K562 (cell line): ENCODE measurements around the gene FCGR2B. TPM values are rescaled to one million over a fixed set of nuclear protein-coding genes. Genes with fewer than 3 reads are reported as not detected.
"Not testable (repeated sequence)": the region's sequence is repeated elsewhere in the genome, so short reads cannot be mapped to it uniquely, and the experiment has no call there.

ENCODE experiments used
- ATAC-seq: fragments of 200-7000 bp; cut with Tn5 transposase; 3 replicates; pipeline ENCODE4 v1.9.1; 2020; ENCODE audit warnings: moderate library complexity
- BruUV-seq: library from RNA; stranded (reverse); fragments of 400-500 nt; replicated peaks from 2 replicates; lab custom pipeline; 2021; lab: Mats Ljungman, UMichigan
- CTCF ChIA-PET: fragments of 300-600 bp; formaldehyde crosslinking; extraction: SDS; loops from one replicate; lab custom pipeline; 2021; ENCODE audit warnings: low intra/inter-chr PET ratio; lab: Yijun Ruan, JAX
- POLR2A ChIA-PET: fragments of 300-600, 350-650 bp; sonication (Branson Sonifier 250); formaldehyde crosslinking; extraction: SDS; loops from one replicate; lab custom pipeline; 2021; ENCODE audit warnings: antibody characterized with exemption, inconsistent platforms; lab: Yijun Ruan, JAX
- DNase-seq, 4 experiments: peaks; one replicate each; pipeline versions ENCODE4 v3.0.0 to v3.0.0-alpha.2; 2011 to 2018; ENCODE audit warnings: low spot score in 3 of 4, mixed read lengths in 3 of 4; ENCODE audit errors: extremely low read depth in 1 of 4
- FAIRE-seq: peaks from 2 replicates; lab custom pipeline; 2011; peaks lifted over from hg19 to GRCh38; lab: Jason Lieb, UNC
- H2AFZ ChIP-seq: 2 replicates; pipeline ENCODE4 v1.6.0; 2011; ENCODE audit warnings: low read depth, low read length, control low read depth, inconsistent platforms
- H3K27ac ChIP-seq: fragments of 200-600 bp; 3 replicates; pipeline ENCODE4 v1.8.0; 2011; ENCODE audit warnings: low read depth, mild to moderate bottlenecking, control low read depth, inconsistent platforms, low read length, moderate library complexity, mixed read lengths; ENCODE audit errors: extremely low read depth
- H3K27me3 ChIP-seq, 2 experiments: fragments of 300-600 bp in 1 of 2; 2 replicates in 1 of 2; 3 replicates in 1 of 2; pipeline versions ENCODE4 v1.6.0 to v1.8.0; 2011; ENCODE audit warnings: inconsistent platforms in 2 of 2, low read length in 2 of 2, mild to moderate bottlenecking in 1 of 2, mixed read lengths in 1 of 2, moderate library complexity in 1 of 2; ENCODE audit not compliant: control insufficient read depth in 2 of 2, insufficient read depth in 2 of 2
- H3K36me3 ChIP-seq: fragments of 300-600 bp; 3 replicates; pipeline ENCODE4 v1.8.0; 2011; ENCODE audit warnings: mild to moderate bottlenecking, low read length, inconsistent platforms; ENCODE audit not compliant: control insufficient read depth, insufficient read depth
- H3K4me1 ChIP-seq, 2 experiments: fragments of 200-600 bp in 1 of 2; replicated peaks in 1 of 2; 2 replicates in 1 of 2; 3 replicates in 1 of 2; pipeline versions ENCODE4 v1.5.1 to v1.8.0; 2011; ENCODE audit warnings: inconsistent platforms in 2 of 2, low read length in 2 of 2, mild to moderate bottlenecking in 1 of 2, mixed read lengths in 1 of 2, moderate library complexity in 1 of 2; ENCODE audit not compliant: control insufficient read depth in 2 of 2, insufficient read depth in 2 of 2
- H3K4me2 ChIP-seq: 2 replicates; pipeline ENCODE4 v1.6.1; 2011; ENCODE audit warnings: low read length, control low read depth, inconsistent platforms, mixed read lengths; ENCODE audit not compliant: insufficient read depth
- H3K4me3 ChIP-seq: fragments of 200-600 bp; sonication (generic), shearing (Covaris generic); 2 replicates; pipeline ENCODE4 v1.5.1; 2016; ENCODE audit warnings: control low read depth, inconsistent platforms
- H3K79me2 ChIP-seq: fragments of 200-600 bp; 3 replicates; pipeline ENCODE4 v1.8.0; 2011; ENCODE audit warnings: low read length, inconsistent platforms; ENCODE audit not compliant: control insufficient read depth, insufficient read depth
- H3K9ac ChIP-seq, 2 experiments: 2 replicates each; pipeline versions ENCODE4 v1.6.0 to v1.6.1; 2011; ENCODE audit warnings: low read depth in 2 of 2, low read length in 2 of 2, control low read depth in 1 of 2, inconsistent platforms in 1 of 2, mild to moderate bottlenecking in 1 of 2, mixed read lengths in 1 of 2; ENCODE audit not compliant: insufficient read depth in 1 of 2
- H3K9me1 ChIP-seq: one replicate; pipeline ENCODE4 v1.6.0; 2011; ENCODE audit warnings: inconsistent platforms, mild to moderate bottlenecking, low read length, moderate library complexity; ENCODE audit not compliant: control insufficient read depth, insufficient read depth
- H3K9me3 ChIP-seq: replicated peaks from 2 replicates; pipeline ENCODE4 v1.5.1; 2011; ENCODE audit warnings: low read depth, low read length, inconsistent platforms; ENCODE audit not compliant: control insufficient read depth, insufficient read depth
- H4K20me1 ChIP-seq: replicated peaks from 2 replicates; pipeline ENCODE4 v1.6.1; 2011; ENCODE audit warnings: low read length, inconsistent platforms, mixed read lengths; ENCODE audit not compliant: control insufficient read depth, insufficient read depth
- ARID1B ChIP-seq: fragments of 450-650 bp; IDR thresholded peaks from 2 replicates; pipeline ENCODE4 v1.6.1; 2016; ENCODE audit warnings: antibody characterized with exemption, mild to moderate bottlenecking, inconsistent platforms
- EP400 ChIP-seq: fragments of 450-650 bp; IDR thresholded peaks from 2 replicates; pipeline ENCODE4 v1.6.1; 2017; ENCODE audit warnings: antibody characterized with exemption, mild to moderate bottlenecking, moderate library complexity
- ETV1 ChIP-seq: fragments of 450-650 bp; conservative IDR thresholded peaks from 2 replicates; pipeline ENCODE4 v1.6.1; 2016; ENCODE audit warnings: missing genetic modification characterization, control low read depth, low read depth, missing compliant biosample characterization
- SMARCE1 ChIP-seq: fragments of 450-650 bp; IDR thresholded peaks from 2 replicates; pipeline ENCODE4 v1.7.1; 2016; ENCODE audit warnings: mild to moderate bottlenecking
- SMC3 ChIP-seq: conservative IDR thresholded peaks from 2 replicates; pipeline ENCODE4 v1.6.1; 2011; ENCODE audit warnings: low read depth, low read length, improper control_type of control experiment; ENCODE audit not compliant: insufficient read depth
- ZNF143 ChIP-seq: sonication (generic); formaldehyde crosslinking; IDR thresholded peaks from 2 replicates; pipeline ENCODE4 v1.9.0; 2022; ENCODE audit warnings: mild to moderate bottlenecking, missing genetic modification reagents
- WGBS: fragments of 100-300 bp; shearing (Covaris generic); methylation state at CpG from one replicate; pipeline ENCODE4 v1.1.6; 2016; ENCODE audit warnings: low coverage, mixed read lengths; ENCODE audit not compliant: insufficient coverage; ENCODE audit errors: missing lambda C conversion rate; 5-methylcytosine and 5-hydroxymethylcytosine counted together
- in situ Hi-C: fragments of 300-500 bp; cut with MboI; formaldehyde crosslinking; loops from 4 replicates; pipeline ENCODE4 v1.15.0; 2018; ENCODE audit warnings: inconsistent platforms, mixed read lengths
- intact Hi-C: fragments of 100-400 bp; cut with micrococcal nuclease; formaldehyde crosslinking; loops from 2 replicates; pipeline ENCODE4 v1.14.2; 2022
- polyA plus RNA-seq, 8 experiments: library from polyadenylated mRNA; depleted of rRNA in 4 of 8; stranded (reverse) in 5 of 8; unstranded in 3 of 8; fragments of >200 nt; fragmentation: Nextera tagmentation in 2 of 8; fragmentation: Illumina TruSeq in 1 of 8; extraction: Ambion mirVana in 2 of 8; extraction: Trizol in 1 of 8; gene quantifications; 2 replicates each; pipeline versions ENCODE4 v1.2.1 to v1.2.3, GENCODE V29; 2011 to 2014; ENCODE audit warnings: inconsistent platforms in 1 of 8, missing spikeins in 1 of 8
- total RNA-seq, 7 experiments: library from RNA; depleted of rRNA in 6 of 7; stranded (reverse); fragments of >200 nt in 6 of 7; fragmentation: Illumina TruSeq in 2 of 7; extraction: Trizol in 2 of 7; gene quantifications; 2 replicates each; pipeline versions ENCODE4 v1.2.1 to v1.2.3, GENCODE V29; 2011 to 2021; ENCODE audit warnings: low replicate concordance in 1 of 7
- TF ChIP-seq, protein P1 (sequence below), 2 experiments: fragments of 450-650 bp; IDR thresholded peaks; 2 replicates each; pipeline ENCODE4 v1.6.1; 2018; ENCODE audit warnings: mild to moderate bottlenecking in 2 of 2, low read depth in 1 of 2; ENCODE audit not compliant: partially characterized antibody in 2 of 2
- TF ChIP-seq, protein P2 (sequence below): fragments of 450-650 bp; formaldehyde crosslinking; IDR thresholded peaks from 2 replicates; pipeline ENCODE4 v1.4.0; 2020; ENCODE audit warnings: mild to moderate bottlenecking, moderate library complexity
- TF ChIP-seq, protein P3 (sequence below): fragments of 250-450 bp; sonication (Bioruptor Pico); IDR thresholded peaks from 2 replicates; pipeline ENCODE4 v1.8.0; 2022; ENCODE audit warnings: inconsistent platforms
- TF ChIP-seq, protein P4 (sequence below), 2 experiments: fragments of 450-650 bp in 1 of 2; sonication (generic) in 1 of 2; formaldehyde crosslinking in 1 of 2; IDR thresholded peaks in 1 of 2; conservative IDR thresholded peaks in 1 of 2; 2 replicates each; pipeline versions ENCODE4 v1.6.1 to v1.8.1; 2016 to 2023; ENCODE audit warnings: mild to moderate bottlenecking in 2 of 2, moderate library complexity in 2 of 2, inconsistent platforms in 1 of 2, missing genetic modification reagents in 1 of 2

FCGR2B gene
- total and polyA plus RNA-seq, 9 of the 15 experiments (the other 6 are each of a cell fraction or from before 2014, with no cell fraction given), result 1.7 to 8.9 (median 3.9) TPM

- in situ Hi-C loops, result loop anchor here (5.0 kb wide), 1 partner anchor 95 kb away; no protein-coding TSS in a partner anchor
- peak; percentile 65 for FAIRE-seq
- TF ChIP-seq, protein P1, sequence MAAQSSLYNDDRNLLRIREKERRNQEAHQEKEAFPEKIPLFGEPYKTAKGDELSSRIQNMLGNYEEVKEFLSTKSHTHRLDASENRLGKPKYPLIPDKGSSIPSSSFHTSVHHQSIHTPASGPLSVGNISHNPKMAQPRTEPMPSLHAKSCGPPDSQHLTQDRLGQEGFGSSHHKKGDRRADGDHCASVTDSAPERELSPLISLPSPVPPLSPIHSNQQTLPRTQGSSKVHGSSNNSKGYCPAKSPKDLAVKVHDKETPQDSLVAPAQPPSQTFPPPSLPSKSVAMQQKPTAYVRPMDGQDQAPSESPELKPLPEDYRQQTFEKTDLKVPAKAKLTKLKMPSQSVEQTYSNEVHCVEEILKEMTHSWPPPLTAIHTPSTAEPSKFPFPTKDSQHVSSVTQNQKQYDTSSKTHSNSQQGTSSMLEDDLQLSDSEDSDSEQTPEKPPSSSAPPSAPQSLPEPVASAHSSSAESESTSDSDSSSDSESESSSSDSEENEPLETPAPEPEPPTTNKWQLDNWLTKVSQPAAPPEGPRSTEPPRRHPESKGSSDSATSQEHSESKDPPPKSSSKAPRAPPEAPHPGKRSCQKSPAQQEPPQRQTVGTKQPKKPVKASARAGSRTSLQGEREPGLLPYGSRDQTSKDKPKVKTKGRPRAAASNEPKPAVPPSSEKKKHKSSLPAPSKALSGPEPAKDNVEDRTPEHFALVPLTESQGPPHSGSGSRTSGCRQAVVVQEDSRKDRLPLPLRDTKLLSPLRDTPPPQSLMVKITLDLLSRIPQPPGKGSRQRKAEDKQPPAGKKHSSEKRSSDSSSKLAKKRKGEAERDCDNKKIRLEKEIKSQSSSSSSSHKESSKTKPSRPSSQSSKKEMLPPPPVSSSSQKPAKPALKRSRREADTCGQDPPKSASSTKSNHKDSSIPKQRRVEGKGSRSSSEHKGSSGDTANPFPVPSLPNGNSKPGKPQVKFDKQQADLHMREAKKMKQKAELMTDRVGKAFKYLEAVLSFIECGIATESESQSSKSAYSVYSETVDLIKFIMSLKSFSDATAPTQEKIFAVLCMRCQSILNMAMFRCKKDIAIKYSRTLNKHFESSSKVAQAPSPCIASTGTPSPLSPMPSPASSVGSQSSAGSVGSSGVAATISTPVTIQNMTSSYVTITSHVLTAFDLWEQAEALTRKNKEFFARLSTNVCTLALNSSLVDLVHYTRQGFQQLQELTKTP (IDR thresholded peaks at IDR 0.05; ENCODE audit: low read depth in 1 of 2, partially characterized antibody in 2 of 2), result peak in 1 of 2 experiments; percentile 70
- TF ChIP-seq, protein P2, sequence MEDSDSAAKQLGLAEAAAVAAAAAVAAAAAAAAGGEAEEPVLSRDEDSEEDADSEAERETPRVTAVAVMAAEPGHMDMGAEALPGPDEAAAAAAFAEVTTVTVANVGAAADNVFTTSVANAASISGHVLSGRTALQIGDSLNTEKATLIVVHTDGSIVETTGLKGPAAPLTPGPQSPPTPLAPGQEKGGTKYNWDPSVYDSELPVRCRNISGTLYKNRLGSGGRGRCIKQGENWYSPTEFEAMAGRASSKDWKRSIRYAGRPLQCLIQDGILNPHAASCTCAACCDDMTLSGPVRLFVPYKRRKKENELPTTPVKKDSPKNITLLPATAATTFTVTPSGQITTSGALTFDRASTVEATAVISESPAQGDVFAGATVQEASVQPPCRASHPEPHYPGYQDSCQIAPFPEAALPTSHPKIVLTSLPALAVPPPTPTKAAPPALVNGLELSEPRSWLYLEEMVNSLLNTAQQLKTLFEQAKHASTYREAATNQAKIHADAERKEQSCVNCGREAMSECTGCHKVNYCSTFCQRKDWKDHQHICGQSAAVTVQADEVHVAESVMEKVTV (CRISPR knock-in tag), result peak; percentile 90
- TF ChIP-seq, protein P3, sequence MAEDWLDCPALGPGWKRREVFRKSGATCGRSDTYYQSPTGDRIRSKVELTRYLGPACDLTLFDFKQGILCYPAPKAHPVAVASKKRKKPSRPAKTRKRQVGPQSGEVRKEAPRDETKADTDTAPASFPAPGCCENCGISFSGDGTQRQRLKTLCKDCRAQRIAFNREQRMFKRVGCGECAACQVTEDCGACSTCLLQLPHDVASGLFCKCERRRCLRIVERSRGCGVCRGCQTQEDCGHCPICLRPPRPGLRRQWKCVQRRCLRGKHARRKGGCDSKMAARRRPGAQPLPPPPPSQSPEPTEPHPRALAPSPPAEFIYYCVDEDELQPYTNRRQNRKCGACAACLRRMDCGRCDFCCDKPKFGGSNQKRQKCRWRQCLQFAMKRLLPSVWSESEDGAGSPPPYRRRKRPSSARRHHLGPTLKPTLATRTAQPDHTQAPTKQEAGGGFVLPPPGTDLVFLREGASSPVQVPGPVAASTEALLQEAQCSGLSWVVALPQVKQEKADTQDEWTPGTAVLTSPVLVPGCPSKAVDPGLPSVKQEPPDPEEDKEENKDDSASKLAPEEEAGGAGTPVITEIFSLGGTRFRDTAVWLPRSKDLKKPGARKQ, result peak; percentile 10; the same call in 1 of the 2 replicates
- TF ChIP-seq SMC3 (peak; percentile 54; the same call in 1 of the 2 replicates), ZNF143 (CRISPR knock-in tag) (0 out of 2 replicates have a peak, but pooled peaks have one; percentile 23), EP400 (peak; percentile 44), ETV1 (tag) (0 out of 2 replicates have a peak, but pooled peaks have one; percentile 26), SMARCE1 (peak; percentile 43; the same call in 1 of the 2 replicates), ARID1B (0 out of 2 replicates have a peak, but pooled peaks have one; percentile 19)
- TF ChIP-seq, protein P4, sequence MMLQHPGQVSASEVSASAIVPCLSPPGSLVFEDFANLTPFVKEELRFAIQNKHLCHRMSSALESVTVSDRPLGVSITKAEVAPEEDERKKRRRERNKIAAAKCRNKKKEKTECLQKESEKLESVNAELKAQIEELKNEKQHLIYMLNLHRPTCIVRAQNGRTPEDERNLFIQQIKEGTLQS (IDR thresholded peaks at IDR 0.05), result not testable (repeated sequence)
- TF ChIP-seq, protein P4 (CRISPR knock-in tag; conservative IDR thresholded peaks at IDR 0.05), result 0 out of 2 replicates have a peak, but pooled peaks have one; percentile 31
These were observed 15.2 kb upstream of the FCGR2B start for GRCh38 chr1:161647507-161648360.

More at GRCh38 chr1:161647507-161648360, 15.2 kb upstream of the FCGR2B start:
- H3K27ac ChIP-seq, POLR2A ChIA-PET, H3K36me3 ChIP-seq, H3K79me2 ChIP-seq, H3K9me3 ChIP-seq, BruUV-seq, H3K4me3 ChIP-seq, H3K9me1 ChIP-seq, H4K20me1 ChIP-seq, H3K4me1 ChIP-seq, H3K27me3 ChIP-seq: not testable (repeated sequence)
- H2AFZ ChIP-seq, result peak overlapping the region; percentile 81
- intact Hi-C loops, result loop anchor here (1.0 to 5.0 kb wide), 3 partner anchors 35 to 91 kb away; no protein-coding TSS in a partner anchor
- 0 out of 4 replicates have a peak overlapping the region, but pooled peaks of 1 of the 2 experiments have one; percentile 3 for H3K9ac ChIP-seq
- WGBS, result 31% methylated on average over 11 of the region's 13 CpGs
- DNase-seq (peak in 3 of 4 experiments; percentile 8 to 68 (median 13)), ATAC-seq (peak; percentile 84)
- peak overlapping the region; percentile 56 for H3K4me2 ChIP-seq
- CTCF ChIA-PET, result interaction anchor here (0.7 to 1.6 kb wide), 3 partner anchors 91 to 437 kb away, joined by 4 to 9 read pairs (median 4); no protein-coding TSS in a partner anchor
